Measurements from ENCODE around the gene DPY19L3.

- no peak for TF ChIP-seq EZH2 (IDR thresholded peaks at IDR 0.05)
- no peak for TF ChIP-seq POLR2AphosphoS5 (IDR thresholded peaks at IDR 0.05; ENCODE audit: borderline replicate concordance, low read depth, low read length)
These were observed 7.9 kb upstream of the DPY19L3 start for GRCh38 chr19:32397671-32398101.

Measured in SK-N-MC (cell line).